HTR-8/SVneo (cell line): Measurements from ENCODE around the gene CDH4.

ENCODE experiments used
- DNase-seq: peaks from one replicate; pipeline ENCODE4 v3.0.0; 2011; ENCODE audit warnings: low spot score, mixed read lengths; ENCODE audit not compliant: insufficient read length
- FAIRE-seq: peaks from 2 replicates; lab custom pipeline; 2011; peaks lifted over from hg19 to GRCh38; lab: Jason Lieb, UNC

The CDH4 gene

DNA sequence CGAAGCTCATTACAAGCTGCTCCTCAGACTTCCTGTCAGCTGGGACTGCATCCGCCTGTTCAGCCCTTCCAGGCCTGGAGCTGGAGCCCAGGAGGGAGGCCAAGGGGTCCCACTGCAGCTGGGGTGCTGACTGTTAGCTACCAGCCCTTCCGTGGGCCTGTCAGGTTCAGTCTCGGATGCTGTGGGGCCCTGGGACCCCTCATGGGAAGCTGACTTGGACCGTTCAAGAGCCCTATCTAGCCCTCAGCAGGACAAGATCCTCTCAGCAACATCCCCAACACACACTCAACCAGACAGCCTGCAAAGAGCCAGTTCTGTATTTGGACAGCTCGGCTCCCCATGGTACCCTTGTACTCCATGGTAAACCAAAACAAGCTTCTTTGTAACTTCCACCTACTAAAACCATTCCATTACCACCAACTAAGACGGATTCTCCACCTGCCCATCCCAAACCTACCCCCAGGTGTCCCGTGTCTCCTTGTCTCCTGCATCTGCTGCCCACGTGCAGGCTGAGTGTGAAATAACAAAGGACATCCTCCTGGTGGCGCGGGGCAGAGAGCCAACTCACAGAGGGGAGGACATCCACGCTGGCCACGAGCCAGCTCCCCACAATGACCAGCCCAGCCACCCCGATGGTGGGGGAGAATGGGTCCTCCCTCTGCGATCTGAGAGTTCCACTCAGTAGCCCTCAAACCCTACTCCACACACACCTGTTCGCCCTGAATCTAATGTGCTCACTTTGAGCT lies 702.4 kb downstream of the CDH4 start:
- DNase-seq, result no peak
- FAIRE-seq, result peak; percentile 91

GRCh38 chr20:61955668-61956395 lies 703.8 kb downstream of the CDH4 start:
- FAIRE-seq (peak; percentile 31), DNase-seq (no peak)

- DNase-seq, result no peak
- peak; percentile 31 for FAIRE-seq
Observed at GRCh38 chr20:61956396-61957342, 704.6 kb downstream of the CDH4 start.

GRCh38 chr20:61957961-61958715 lies 706.1 kb downstream of the CDH4 start:
- peak; percentile 70 for FAIRE-seq
- DNase-seq, result no peak

- no peak for DNase-seq
Observed at GRCh38 chr20:61958773-61959700, 707.0 kb downstream of the CDH4 start.

DNA sequence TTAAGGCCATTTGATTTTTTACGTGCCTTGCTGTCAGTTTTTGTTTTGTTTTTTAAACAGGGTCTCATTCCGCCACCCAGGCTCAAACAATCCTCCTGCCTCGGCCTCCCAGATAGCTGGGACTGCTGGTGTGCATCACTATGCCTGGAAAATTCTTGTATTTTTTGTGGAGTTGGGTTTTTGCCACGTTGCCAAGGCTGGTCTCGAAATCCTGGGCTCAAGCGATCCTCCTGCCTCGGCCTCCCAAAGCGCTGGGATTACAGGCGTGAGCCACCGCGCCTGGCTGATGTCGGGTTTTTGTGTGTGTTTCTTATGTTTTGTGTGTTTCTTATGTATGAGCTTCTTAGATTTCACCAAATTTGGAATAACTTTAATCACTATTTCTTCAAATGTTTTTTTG lies 708.8 kb downstream of the CDH4 start:
- FAIRE-seq (no peak), DNase-seq (no peak)

More at GRCh38 chr20:61958773-61959700, 707.0 kb downstream of the CDH4 start:
- no peak for FAIRE-seq

DNA sequence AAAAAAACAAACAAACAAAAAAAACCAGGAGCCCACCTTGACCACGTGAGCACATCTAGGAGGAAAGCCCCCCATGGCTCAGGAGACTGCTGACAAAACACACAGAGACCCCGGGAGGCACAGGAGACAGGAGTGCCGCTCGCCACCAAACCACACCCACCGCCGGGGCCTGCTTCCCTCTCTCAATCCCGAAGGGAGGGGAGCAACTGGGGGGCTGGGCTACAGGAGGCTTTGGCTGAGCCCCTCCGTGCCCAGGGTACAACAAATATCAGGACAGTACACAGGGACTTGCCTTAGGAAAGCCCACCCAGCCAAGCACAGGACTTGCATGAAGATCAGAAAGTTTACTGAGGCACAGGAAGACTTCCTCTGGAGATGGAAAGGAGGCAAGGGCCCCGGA lies 711.1 kb downstream of the CDH4 start:
- DNase-seq (no peak), FAIRE-seq (no peak)

DNA sequence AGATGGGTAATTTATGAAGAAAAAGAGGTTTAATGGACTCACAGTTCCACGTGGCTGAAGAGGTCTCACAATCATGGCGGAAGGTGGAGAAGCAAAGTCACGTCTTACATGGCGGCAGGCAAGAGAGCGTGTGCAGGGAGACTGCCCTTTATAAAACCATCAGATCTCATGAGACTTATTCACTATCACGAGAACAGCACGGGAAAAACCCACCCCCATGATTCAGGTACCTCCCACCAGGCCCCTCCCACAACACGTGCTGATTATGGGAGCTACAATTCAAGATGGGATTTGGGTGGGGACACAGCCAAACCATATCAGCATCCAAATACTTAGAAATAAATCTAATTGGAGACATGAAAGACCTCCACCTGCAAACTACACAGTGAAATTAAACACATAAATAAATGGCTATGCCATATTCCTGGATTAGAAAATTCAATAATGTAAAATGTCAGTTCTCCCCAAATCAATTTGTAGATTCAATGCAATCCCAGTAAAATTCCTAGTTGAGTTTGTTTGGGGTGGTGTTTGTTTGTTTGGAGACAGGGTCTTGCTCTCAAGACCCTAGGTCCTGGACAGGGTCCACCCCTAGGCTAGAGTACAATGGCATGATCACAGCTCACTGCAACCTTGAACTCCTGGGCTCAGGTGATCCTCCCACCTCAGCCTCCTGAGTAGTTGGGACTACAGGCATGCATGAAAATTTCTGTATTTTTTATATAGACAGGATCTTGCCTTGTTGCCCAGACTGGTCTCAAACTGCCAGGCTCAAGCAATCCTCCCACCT lies 712.0 kb downstream of the CDH4 start:
- FAIRE-seq, result no peak
- no peak for DNase-seq

- no peak for FAIRE-seq
Observed at GRCh38 chr20:61964675-61965605, 712.9 kb downstream of the CDH4 start.

DNA sequence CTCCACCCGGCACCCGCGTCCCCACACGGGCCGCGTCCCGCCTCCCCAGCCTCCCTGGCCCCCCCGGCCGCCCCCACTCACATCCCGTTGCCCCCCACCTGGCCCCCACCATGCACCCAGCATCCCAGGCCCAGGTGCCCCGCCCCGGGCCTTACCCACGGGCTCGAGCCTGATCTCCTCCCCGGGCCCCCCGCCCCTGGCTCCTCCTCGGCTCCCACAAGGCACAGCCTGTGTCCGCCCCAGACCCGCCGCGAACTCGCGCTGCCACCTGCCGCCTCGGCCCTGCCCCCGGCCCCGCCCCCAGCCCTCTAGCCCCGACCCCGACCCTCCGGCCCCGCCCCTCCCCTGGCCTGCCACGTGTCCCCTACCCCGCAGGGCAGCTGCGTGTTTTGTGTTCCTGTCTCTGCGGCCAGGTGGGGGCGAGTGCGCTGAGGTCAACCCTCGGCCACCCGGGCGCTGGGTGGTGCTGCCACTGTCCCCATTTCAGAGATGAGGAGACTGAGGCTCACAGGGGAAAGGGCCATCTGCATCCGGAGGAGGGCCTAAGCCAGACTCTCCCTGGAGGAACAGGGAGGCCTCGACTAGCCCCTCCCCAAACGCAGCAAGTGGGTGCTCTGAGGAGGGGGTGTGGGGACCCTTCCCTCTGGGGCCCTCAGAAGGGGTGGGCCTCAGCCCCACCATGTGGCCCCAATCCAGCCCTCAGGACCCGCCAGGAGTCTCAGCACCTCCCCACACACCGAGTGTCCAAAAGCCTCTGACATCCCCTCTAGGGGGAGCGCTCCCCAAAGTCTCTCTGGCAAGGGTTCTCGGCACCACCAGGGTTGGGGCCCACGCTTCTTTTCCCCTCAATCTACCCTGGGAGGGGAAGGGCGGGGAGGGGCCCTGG lies 713.8 kb downstream of the CDH4 start:
- FAIRE-seq (no peak), DNase-seq (no peak)

More at GRCh38 chr20:61964675-61965605, 712.9 kb downstream of the CDH4 start:
- DNase-seq, result no peak

DNA sequence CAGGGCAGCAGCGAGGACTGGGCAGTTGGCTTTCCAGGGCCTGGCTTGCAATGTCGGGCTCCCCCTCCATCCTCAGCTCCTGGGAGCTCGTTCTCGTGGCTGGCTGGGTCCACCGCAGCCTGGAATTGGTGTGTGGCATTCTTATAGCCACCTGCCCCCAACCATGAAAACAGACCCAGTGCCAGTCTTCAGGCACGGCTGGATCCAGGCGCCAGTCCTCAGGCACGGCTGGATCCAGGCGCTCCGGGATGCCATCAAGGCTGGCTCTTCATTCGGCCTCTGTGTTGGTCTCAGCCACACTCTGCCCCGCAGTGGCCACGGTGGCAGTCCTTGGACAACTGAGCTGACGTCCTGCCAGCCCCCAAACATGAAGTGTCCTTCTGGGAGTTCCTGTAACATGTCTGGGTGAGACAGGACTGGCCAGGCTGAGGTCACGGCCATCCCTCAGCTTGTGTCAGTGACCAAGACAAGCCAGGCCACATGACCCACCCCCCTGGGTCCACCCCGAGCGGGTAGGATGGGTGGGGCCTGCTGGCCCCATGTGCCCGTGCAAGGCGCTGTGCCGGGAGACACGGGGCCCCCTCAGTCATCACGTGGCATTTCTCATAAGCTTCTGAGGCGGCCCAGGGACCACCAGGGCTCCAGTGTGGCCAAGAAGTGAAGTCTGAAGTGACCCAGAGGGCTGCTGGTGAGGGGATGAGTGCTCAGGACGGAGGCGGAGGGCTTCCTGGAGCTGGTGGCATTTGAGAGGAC lies 714.6 kb downstream of the CDH4 start:
- peak; percentile 80 for FAIRE-seq

GRCh38 chr20:61967300-61967699 lies 715.2 kb downstream of the CDH4 start:
- DNase-seq (no peak), FAIRE-seq (peak; percentile 58)

More for the DNA sequence above, 714.6 kb downstream of the CDH4 start:
- DNase-seq, result no peak

GRCh38 chr20:61968036-61968810 lies 716.2 kb downstream of the CDH4 start:
- FAIRE-seq (peak; percentile 95), DNase-seq (no peak)

DNA sequence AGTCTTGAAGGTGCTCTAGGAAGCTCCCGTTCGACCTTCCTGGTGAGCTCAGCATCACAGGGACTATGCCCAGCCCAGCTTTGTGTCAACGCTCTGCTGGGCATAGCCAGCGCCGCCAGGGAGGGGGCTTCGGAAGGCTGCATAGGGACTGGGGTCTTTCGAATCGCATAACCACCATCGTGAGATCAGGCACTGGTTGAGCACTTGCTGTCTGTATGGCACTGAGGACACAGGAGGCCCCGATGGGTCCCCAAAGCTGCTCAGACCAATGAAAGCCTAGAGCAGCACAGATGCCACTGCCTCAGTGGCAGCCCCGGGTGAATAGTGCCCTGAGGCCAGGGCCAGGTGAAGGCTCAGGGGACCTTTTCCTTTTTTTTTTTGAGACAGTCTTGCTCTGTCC lies 716.9 kb downstream of the CDH4 start:
- FAIRE-seq, result peak; percentile 28
- DNase-seq, result no peak
